AG09309 (cell line): ENCODE data around the gene BCKDHB.

Source experiments
- DNase-seq: peaks from one replicate; pipeline ENCODE4 v3.0.0-alpha.2; 2010; ENCODE audit warnings: low read depth
- H3K4me3 ChIP-seq: 2 replicates; pipeline ENCODE4 v1.5.1; 2011; ENCODE audit warnings: mild to moderate bottlenecking, low read depth, low read length, moderate library complexity; ENCODE audit not compliant: control insufficient read depth
- TF ChIP-seq, protein P1 (sequence below): IDR thresholded peaks from 2 replicates; pipeline ENCODE4 v1.5.1; 2011; ENCODE audit warnings: mild to moderate bottlenecking, low read depth, low read length, inconsistent platforms; ENCODE audit not compliant: insufficient read depth, control insufficient read depth; ENCODE audit errors: missing control alignments

BCKDHB gene

DNA sequence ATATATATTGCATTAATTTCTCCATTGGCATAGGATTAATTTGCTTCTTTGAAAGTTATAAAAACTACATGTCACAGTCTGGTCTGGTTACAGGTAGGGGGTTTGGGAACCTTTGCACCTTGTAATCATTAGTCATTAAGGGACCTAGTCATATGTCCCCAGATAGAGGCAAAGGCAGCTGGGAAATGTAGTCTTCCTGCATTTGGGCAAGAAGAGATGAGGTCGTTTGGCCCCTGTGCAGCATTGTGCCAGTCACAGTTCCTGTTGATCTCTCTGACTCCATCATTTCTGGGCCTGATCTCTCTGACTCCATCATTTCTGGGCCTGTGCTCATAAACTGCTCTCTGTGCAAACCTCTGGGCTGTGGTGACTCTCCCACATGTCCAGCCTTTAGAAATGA is 73.2 kb downstream of the BCKDHB start:
- no peak overlapping the region for H3K4me3 ChIP-seq
- TF ChIP-seq, protein P1, sequence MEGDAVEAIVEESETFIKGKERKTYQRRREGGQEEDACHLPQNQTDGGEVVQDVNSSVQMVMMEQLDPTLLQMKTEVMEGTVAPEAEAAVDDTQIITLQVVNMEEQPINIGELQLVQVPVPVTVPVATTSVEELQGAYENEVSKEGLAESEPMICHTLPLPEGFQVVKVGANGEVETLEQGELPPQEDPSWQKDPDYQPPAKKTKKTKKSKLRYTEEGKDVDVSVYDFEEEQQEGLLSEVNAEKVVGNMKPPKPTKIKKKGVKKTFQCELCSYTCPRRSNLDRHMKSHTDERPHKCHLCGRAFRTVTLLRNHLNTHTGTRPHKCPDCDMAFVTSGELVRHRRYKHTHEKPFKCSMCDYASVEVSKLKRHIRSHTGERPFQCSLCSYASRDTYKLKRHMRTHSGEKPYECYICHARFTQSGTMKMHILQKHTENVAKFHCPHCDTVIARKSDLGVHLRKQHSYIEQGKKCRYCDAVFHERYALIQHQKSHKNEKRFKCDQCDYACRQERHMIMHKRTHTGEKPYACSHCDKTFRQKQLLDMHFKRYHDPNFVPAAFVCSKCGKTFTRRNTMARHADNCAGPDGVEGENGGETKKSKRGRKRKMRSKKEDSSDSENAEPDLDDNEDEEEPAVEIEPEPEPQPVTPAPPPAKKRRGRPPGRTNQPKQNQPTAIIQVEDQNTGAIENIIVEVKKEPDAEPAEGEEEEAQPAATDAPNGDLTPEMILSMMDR = no peak
- no peak for DNase-seq

DNA sequence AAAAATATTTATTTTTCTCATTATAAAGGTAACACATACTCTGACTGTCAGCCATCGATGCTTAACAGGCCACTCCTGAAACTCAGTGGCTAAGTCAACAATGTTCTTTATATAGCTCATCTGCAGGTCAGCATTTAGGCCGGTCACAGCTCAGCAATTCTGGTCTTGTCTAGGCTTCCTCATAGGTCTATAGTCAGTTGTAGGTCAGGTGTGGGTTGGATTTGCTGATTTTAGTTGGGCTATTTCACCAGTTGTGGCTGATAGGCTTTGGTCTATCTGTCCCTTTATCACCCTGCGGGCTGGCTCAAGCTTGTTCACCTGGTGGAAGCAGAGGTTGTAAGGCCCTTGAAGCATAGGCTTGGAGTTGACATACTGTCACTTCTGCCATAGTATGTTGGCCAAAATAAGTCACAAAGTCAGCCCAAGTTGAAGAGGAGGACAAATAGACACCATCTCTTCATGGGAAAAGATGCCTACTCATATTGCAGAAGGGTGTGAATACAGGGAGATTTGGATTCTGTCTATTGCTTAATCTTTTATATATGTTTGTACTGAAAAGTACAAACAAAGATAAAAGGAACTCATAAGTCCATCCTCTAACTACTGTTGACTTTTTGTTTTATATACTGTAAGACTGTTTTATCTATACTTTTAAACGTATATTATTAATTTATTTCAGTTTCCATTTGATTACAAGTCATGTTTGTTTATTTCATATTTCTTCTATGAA is 75.0 kb downstream of the BCKDHB start:
- H3K4me3 ChIP-seq = no peak overlapping the region
- TF ChIP-seq, protein P1 = no peak
- DNase-seq = no peak

GRCh38 chr6:80182308-80182707 is 75.8 kb downstream of the BCKDHB start:
- TF ChIP-seq, protein P1 = no peak
- H3K4me3 ChIP-seq = no peak overlapping the region
- DNase-seq = no peak

GRCh38 chr6:80183019-80183795 is 76.7 kb downstream of the BCKDHB start:
- DNase-seq = no peak
- H3K4me3 ChIP-seq = no peak overlapping the region
- TF ChIP-seq, protein P1 = no peak

- no peak overlapping the region for H3K4me3 ChIP-seq
- DNase-seq = no peak
- TF ChIP-seq, protein P1 = no peak
Measured at GRCh38 chr6:80185492-80185891, 79.0 kb downstream of the BCKDHB start.

- DNase-seq = no peak
- H3K4me3 ChIP-seq = no peak overlapping the region
- TF ChIP-seq, protein P1 = no peak
Measured at GRCh38 chr6:80186082-80186481, 79.6 kb downstream of the BCKDHB start.
